Measurements from ENCODE around the gene HAUS2. TPM values are rescaled to one million over a fixed set of nuclear protein-coding genes. Genes with fewer than 3 reads are reported as not detected.

The HAUS2 gene
- total and polyA plus RNA-seq, 8 donors = 5.4 to 9.0 (median 7.5) TPM

DNA sequence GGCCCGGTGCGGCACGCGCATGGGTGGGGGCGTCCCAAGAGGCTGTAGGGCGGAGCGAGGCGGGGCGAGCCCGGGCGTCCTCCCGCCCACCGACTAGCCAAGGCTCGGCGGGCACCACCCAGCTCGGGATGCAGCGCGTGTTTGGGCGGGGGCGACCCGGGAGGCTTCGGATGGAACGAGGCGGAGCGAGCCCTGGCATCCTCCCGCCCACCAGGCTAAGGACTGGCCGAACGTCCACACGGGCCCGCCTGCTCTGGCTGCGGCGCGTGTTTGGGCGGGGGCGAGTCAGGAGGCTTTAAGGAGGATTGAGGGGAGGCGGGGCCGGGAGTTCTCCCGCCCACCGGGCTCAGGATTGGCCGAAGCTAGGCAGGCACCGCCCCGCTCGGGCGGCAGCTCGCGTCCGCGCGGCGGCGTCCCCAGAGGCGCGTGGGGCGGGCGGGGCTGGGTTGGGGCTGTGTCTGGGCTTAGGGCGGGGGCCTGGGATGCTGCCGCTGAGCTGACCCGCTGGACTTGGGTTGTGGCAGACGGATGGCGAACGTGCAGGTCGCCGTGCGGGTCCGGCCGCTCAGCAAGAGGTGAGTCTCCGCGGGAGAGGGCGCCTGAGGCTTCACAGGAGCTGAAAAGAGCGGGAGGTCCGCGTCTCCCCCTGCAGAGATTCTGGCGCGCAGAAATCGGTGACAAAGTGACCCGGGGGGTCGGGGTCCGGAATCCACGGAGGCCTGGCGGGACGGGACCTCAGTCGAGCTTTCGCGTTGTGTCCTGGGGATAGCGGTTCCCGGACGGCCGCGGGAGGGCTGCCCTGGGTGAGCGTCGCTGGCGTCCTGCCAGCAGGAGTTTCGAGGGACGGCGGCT, 26.8 kb downstream of the HAUS2 start, which contains the start of gene STARD9:
Gene STARD9 (plus strand): TSS at position 419 of the 852 bp plus-strand sequence. CDS start 110 bp downstream, at position 529.
- DNase-seq = peak; percentile 96 to 98 (median 97)
- FAIRE-seq = no peak
- Histone ChIP-seq H3K4me3 (peak within 1 kb of the TSS; percentile 53 to 71 (median 60)), H3K36me3 (no peaks in the 10 kb centered on the region), H3K9me3 (no peaks in the 10 kb centered on the region), H3K4me1 (peaks cover 0 to 4% (median 0%) of the 10 kb centered on the region in 3 donors), H3K27me3 (no peaks in the 10 kb centered on the region), H3K27ac (peak within 1 kb of the TSS in 3 of 4 donors; percentile 0 to 48 (median 16))
- ATAC-seq = peak; percentile 95 to 99 (median 98)
- TF ChIP-seq, protein P1, sequence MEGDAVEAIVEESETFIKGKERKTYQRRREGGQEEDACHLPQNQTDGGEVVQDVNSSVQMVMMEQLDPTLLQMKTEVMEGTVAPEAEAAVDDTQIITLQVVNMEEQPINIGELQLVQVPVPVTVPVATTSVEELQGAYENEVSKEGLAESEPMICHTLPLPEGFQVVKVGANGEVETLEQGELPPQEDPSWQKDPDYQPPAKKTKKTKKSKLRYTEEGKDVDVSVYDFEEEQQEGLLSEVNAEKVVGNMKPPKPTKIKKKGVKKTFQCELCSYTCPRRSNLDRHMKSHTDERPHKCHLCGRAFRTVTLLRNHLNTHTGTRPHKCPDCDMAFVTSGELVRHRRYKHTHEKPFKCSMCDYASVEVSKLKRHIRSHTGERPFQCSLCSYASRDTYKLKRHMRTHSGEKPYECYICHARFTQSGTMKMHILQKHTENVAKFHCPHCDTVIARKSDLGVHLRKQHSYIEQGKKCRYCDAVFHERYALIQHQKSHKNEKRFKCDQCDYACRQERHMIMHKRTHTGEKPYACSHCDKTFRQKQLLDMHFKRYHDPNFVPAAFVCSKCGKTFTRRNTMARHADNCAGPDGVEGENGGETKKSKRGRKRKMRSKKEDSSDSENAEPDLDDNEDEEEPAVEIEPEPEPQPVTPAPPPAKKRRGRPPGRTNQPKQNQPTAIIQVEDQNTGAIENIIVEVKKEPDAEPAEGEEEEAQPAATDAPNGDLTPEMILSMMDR (IDR thresholded peaks at IDR 0.05) = no peak
- intact Hi-C loops (cut with DNase I) = no loop called here
- 0 to 1% methylated on average over 67 to 95 of the region's 95 CpGs for WGBS, 2 donors

DNA sequence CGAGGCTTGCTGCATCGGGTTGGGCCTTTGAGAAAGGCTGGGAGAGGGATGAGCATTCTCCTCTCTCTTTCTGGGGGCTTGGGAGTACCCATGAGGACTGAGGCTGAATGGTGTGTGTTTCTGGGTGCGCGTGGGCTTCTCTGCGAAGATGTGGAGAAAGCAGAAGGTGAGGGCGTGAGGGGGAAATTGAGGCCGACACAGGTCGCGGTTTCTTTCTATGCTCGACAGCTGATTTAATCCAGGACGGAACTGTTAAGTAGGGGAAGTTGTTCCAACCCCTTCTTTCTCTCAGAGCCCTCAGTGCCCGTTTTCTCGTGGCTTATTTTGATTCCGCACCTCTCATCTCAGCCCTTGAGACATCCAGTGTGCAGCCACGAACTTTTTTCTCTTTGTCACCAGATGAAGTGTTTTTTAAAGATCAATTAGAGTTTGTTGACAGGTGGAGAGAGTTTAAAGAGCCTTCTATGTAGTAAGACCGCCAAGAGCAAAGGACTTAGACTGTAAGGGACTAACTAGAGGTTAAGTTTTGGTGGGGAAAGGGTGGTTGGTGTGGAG, 27.5 kb downstream of the HAUS2 start:
- intact Hi-C loops (cut with DNase I) = no loop called here
- peak overlapping the region; percentile 53 to 71 (median 60) for H3K4me3 ChIP-seq
- peak overlapping the region in 2 of 4 donors; percentile 0 to 48 for H3K27ac ChIP-seq
- TF ChIP-seq, protein P1 (IDR thresholded peaks at IDR 0.05) = no peak
- ATAC-seq (no peak), DNase-seq (no peak), FAIRE-seq (no peak)
- no peaks in the 10 kb centered on the region for H3K27me3 ChIP-seq
- H3K36me3 ChIP-seq = no peaks in the 10 kb centered on the region
- whole genome bisulfite sequencing, 2 donors = 17 to 21% methylated on average over 16 of the region's 16 CpGs
- H3K4me1 ChIP-seq = peaks cover 0 to 4% (median 0%) of the 10 kb centered on the region in 3 donors
- no peaks in the 10 kb centered on the region for H3K9me3 ChIP-seq

DNA sequence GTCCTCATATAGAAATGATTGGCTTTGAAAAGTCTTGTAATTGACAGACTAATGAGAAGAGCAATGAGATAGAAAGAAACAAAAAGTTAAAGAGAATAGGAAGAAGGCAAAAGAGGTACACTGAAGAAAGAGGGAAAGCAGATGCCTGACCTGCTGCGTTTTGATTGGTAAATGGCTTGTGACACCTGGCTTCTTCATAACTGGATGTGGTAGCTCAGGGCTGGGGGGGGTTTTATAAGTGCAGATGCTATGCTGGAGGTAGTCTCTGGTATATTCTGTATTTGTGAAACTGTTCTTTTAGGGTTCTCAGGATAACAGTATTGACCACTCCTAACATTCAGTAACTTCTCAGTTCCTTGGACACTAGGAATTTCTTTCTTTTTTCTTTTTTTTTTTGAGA, 28.1 kb downstream of the HAUS2 start:
- FAIRE-seq = no peak
- TF ChIP-seq, protein P1 (IDR thresholded peaks at IDR 0.05) = no peak
- Histone ChIP-seq H3K9me3 (no peaks in the 10 kb centered on the region), H3K4me3 (no peak overlapping the region), H3K4me1 (peaks cover 0 to 7% (median 0%) of the 10 kb centered on the region in 3 donors), H3K27ac (no peak overlapping the region), H3K36me3 (no peaks in the 10 kb centered on the region), H3K27me3 (no peaks in the 10 kb centered on the region)
- DNase-seq = no peak
- intact Hi-C loops (cut with DNase I) = no loop called here
- no peak for ATAC-seq
- WGBS, 2 donors = 60 to 66% methylated on average over 1 of the region's 1 CpG

DNA sequence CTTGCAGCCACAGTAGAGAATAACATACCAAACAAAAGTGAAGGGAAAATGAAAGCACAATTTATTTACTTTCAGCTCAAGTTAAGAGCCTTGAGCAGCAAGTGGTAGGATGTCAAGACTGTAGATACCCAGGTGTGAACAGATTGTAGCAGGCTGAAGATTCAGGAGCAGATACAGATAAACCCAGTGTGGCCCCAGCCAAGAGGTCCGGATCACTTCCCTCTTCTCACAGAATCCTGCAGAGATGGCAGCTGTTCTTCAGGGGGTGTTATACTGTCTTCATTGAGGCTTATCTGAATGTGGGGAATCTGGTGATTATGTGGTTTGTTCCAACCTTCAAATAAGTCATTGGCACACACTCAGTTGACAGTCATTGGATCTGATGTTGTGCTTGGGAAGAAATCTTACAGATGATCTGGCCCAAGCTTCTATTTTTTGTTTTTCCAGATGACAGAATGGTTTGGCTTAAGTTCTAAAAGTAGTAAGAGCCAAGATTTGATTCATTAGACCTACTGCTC, 28.9 kb downstream of the HAUS2 start:
- no peaks in the 10 kb centered on the region for H3K9me3 ChIP-seq
- H3K4me3 ChIP-seq = no peak overlapping the region
- intact Hi-C loops (cut with DNase I) = no loop called here
- no peaks in the 10 kb centered on the region for H3K36me3 ChIP-seq
- FAIRE-seq (no peak), ATAC-seq (no peak), DNase-seq (no peak)
- 38 to 57% methylated on average over 1 of the region's 1 CpG for WGBS, 2 donors
- TF ChIP-seq, protein P1 (IDR thresholded peaks at IDR 0.05) = no peak
- no peak overlapping the region for H3K27ac ChIP-seq
- peaks cover 0 to 8% (median 0%) of the 10 kb centered on the region in 3 donors for H3K4me1 ChIP-seq
- no peaks in the 10 kb centered on the region for H3K27me3 ChIP-seq

Measured in pancreas (tissue), 10 donors.